GM12873 (cell line): Measurements from ENCODE around the gene PAX8.

Source experiments
- TF ChIP-seq, protein P1 (sequence below): IDR thresholded peaks from 2 replicates; pipeline ENCODE4 v1.5.1; 2012; ENCODE audit warnings: low read depth, mild to moderate bottlenecking, moderate library complexity, low read length, control low read depth; ENCODE audit not compliant: insufficient read depth; ENCODE audit errors: missing control alignments

Gene PAX8

DNA sequence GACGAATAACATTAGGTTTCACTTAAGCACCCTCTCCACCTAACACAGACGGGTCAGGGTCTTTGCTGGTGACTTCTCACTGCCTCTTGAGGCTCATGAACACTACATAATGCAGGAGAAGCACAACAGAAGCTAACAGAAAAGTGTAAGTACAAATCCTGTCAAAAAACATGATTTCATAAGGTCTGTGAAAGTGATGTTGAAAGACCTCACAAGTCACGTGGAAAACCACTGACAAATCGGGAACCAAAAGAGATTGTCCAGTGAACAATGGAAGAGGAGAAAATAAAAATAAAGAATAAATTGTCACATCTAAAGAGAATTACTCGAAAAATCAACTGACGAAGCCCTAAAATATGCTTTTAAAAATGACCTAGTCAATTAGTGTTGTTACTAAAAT, 91.0 kb downstream of the PAX8 start:
- TF ChIP-seq, protein P1, sequence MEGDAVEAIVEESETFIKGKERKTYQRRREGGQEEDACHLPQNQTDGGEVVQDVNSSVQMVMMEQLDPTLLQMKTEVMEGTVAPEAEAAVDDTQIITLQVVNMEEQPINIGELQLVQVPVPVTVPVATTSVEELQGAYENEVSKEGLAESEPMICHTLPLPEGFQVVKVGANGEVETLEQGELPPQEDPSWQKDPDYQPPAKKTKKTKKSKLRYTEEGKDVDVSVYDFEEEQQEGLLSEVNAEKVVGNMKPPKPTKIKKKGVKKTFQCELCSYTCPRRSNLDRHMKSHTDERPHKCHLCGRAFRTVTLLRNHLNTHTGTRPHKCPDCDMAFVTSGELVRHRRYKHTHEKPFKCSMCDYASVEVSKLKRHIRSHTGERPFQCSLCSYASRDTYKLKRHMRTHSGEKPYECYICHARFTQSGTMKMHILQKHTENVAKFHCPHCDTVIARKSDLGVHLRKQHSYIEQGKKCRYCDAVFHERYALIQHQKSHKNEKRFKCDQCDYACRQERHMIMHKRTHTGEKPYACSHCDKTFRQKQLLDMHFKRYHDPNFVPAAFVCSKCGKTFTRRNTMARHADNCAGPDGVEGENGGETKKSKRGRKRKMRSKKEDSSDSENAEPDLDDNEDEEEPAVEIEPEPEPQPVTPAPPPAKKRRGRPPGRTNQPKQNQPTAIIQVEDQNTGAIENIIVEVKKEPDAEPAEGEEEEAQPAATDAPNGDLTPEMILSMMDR = no peak

DNA sequence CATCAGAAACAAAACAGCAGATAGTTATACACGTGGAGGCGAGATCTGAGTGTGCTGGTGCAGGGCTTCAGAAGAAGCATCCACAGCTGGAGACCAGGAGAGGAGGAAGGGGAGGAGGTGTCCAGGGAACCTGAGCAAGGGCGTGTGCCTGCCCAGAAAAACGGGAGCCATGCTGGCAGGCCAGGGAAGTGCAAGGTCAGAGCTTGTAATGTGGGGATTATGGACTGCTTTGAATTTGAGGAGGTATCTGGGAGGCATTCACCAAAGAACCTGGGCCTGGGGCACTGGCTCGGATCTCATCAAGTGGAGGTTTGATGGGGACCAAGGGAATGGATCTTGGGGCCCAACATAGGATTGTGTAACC, 92.3 kb downstream of the PAX8 start:
- TF ChIP-seq, protein P1 = no peak

DNA sequence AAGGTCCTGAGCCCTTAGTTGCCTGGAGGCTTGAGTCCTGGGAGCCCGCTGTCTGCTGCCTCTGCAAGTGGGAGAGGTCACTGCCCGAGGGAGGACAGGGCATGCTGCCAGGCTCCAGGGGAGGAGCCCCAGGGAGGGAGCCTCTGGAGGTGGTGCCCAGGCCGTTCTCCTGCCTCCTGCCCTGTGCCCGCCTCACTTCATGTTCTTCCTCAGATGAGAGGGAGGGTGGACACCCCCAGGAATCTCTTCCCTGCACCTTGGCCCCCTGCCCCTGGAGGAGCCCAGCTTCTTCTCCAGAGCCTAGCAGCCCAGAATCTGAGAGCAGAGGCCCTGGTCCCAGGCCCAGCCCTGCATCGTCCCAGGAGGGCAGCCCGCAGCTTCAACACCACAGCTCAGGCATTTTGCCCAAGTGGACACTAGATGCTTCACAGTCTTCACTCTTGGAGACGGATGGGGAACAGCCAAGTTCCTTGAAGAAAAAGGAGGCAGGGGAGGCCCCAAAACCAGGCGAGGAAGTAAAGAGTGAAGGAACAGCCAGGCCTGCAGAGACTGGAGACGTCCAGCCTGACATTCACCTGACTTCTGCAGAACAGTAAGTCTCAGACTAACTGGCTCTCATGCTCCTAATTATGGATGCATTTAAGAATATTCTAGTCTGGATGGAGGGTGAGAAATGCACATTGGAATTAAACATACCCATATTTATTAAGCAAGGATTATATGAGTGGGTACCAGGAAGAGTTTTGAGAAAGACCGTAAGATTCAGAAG, 92.9 kb downstream of the PAX8 start:
- TF ChIP-seq, protein P1 = no peak

DNA sequence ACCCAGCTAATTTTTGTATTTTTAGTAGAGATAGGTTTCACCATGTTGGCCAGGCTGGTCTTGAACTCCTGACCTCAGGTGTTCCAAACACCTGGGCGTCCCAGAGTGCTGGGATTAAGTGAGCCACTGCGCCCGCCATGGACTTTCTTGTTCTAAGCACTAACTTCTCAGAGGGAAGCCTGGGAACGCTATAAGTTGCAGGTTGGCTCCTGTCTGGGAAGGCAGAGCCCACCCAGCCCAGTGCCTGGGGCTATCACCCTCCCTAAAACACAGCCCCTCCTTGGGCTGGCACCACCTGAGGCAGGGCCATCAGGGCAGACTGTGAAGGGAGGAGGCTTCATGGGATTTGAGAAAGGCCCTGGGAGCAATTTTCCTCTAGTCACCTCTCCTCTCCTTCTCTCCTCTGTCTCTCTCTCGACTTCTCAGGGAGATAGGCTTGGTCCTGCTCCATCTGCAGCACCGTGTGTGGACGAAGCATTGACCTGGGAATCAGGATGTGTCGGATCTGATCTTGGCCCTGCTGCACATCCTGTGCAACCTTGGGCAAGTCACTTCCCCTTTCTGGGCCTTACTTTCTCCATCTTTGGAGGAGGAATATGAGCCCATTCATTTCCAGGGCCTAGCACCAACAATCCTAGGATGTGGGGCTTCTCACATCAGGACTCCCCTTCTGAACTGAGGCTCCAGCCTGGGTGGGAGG, 94.0 kb downstream of the PAX8 start:
- TF ChIP-seq, protein P1 = no peak

DNA sequence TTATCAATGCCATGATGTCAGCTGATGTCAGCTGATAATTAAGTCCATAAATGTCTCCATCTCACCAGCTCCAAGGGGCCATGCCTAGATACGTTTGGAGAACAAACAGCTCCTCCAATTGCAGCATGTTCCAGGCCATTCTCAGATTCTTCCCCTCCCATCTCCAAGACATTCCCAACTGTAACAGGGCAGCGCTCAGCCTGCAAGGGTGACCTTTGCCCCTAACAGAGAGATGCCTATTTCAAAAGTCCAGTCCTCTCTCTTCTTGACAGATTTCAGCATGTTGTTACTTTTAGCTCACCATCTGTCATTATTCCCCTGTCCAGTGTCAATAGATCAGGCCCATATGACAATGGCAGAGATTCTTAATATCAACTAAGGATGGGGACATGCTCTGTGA, 95.0 kb downstream of the PAX8 start:
- TF ChIP-seq, protein P1 = no peak

DNA sequence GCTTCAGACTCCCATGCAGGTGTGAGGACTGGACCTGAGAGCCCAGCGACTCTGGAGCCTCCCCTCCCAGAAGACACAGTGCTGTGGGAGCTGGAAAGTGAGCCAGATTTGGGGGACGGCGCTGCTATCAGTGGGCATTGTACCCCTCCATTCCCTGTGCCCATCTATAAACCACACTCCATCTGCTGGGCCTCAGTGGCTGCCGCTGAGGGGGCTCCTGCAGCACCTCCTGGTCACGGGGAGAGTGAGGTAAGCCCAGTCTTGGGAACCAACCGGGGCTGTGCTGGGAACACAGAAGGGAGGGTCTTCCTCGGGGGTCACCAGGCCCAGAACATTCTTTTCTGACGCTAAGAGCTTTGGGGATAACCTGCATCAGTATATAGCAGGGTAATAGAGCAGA, 95.5 kb downstream of the PAX8 start:
- TF ChIP-seq, protein P1 = no peak

DNA sequence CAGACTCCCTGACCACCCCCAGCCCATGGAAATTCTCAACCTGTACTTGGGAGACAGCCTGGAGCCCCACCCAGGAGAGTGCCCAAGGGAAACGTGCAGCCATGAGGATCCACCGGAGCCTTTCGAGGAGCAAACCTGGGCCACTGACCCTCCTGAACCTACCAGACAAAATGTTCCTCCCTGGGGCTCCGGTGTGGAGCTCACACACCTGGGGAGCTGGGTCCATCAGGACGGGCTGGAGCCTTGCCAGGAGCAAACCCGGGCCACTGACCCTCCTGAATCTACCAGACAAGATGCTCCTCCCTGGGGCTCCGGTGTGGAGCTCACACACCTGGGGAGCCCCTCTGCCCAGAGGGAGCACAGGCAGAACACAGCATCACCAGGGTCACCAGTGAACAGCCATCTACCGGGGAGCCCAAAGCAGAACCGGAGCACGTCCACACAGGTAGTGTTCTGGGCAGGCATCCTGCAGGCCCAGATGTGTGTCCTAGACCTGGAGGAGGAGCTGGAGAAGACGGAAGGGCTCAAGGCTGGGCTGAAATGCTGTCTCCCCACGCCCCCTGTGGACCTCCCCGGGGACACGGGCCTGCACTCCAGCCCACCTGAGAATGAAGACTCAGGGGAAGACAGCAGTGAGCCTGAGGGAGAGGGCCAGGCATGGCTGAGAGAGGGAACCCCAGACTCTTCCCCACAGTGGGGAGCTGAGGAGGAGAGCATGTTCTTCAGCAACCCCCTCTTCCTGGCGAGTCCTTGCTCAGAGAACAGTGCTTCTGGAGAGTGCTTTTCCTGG, 96.1 kb downstream of the PAX8 start:
- TF ChIP-seq, protein P1 = no peak
